Measurements from ENCODE around the gene RALGPS1. TPM values are rescaled to one million over a fixed set of nuclear protein-coding genes. Genes with fewer than 3 reads are reported as not detected.

The RALGPS1 gene
- total RNA-seq, 1 donor from 2014 or later, result 15.2 TPM

DNA sequence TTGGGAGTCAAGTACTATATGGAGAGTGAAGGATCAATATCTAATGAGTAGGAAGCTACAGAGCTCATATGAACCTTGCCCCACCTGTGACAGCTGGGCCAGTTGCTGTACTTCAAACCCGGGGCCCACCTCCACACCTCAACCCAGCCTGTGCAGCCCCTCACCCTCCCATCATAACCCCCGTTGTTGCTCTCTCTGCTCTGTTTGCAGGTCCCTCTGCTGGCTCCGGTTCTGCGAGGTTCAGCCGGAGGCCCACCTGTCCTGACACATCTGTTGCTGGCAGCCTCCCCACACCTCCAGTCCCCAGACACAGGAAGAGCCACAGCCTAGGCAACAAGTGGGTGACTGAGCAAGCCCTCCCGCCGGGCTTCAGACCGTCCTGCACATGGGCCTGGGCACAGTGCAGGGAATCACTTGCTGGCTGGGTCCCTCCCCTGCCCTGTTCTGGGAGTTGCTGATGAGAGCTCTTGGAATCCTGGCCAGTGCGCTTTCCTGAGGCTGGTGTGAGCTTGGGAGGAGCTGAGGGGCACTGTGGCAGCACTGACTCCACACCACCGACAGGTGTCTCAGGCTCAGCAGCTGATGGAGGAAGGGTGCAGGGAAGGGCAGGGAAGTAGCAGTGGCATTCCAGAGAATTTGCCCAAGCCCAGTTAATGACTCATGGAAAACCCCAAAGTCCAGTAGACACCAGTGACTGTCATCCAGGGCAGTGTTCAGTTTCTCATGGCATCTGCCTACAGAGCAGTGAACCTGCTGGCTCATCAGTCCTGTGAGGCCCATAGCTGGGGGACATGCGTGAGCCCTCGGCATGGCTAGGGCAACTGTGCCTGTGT lies 280.5 kb downstream of the RALGPS1 start:
- H3K27ac ChIP-seq, result no peak overlapping the region
- H3K4me3 ChIP-seq, result no peak overlapping the region
- no peak for TF ChIP-seq POLR2A (IDR thresholded peaks at IDR 0.05)
- TF ChIP-seq POLR2AphosphoS5 (IDR thresholded peaks at IDR 0.05; ENCODE audit: insufficient read depth in 1 of 2, low read depth in 1 of 2), result no peak
- TF ChIP-seq, protein P1, sequence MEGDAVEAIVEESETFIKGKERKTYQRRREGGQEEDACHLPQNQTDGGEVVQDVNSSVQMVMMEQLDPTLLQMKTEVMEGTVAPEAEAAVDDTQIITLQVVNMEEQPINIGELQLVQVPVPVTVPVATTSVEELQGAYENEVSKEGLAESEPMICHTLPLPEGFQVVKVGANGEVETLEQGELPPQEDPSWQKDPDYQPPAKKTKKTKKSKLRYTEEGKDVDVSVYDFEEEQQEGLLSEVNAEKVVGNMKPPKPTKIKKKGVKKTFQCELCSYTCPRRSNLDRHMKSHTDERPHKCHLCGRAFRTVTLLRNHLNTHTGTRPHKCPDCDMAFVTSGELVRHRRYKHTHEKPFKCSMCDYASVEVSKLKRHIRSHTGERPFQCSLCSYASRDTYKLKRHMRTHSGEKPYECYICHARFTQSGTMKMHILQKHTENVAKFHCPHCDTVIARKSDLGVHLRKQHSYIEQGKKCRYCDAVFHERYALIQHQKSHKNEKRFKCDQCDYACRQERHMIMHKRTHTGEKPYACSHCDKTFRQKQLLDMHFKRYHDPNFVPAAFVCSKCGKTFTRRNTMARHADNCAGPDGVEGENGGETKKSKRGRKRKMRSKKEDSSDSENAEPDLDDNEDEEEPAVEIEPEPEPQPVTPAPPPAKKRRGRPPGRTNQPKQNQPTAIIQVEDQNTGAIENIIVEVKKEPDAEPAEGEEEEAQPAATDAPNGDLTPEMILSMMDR (IDR thresholded peaks at IDR 0.05), result no peak
- H3K9me3 ChIP-seq, result no peaks in the 10 kb centered on the region
- no peak for DNase-seq (ENCODE audit: extremely low spot score in 2 of 2)
- peaks cover 37% of the 10 kb centered on the region for H3K4me1 ChIP-seq
- intact Hi-C loops (cut with DNase I), result loop anchor here (5.0 kb wide), 1 partner anchor 253 kb away; no protein-coding TSS in a partner anchor
- no peaks in the 10 kb centered on the region for H3K36me3 ChIP-seq
- no peaks in the 10 kb centered on the region for H3K27me3 ChIP-seq

GRCh38 chr9:127195976-127196825 lies 281.6 kb downstream of the RALGPS1 start:
- no peak overlapping the region for H3K4me3 ChIP-seq
- H3K4me1 ChIP-seq, result peaks cover 37% of the 10 kb centered on the region
- H3K36me3 ChIP-seq, result no peaks in the 10 kb centered on the region
- H3K27me3 ChIP-seq, result no peaks in the 10 kb centered on the region
- DNase-seq (ENCODE audit: extremely low spot score in 2 of 2), result no peak
- no peaks in the 10 kb centered on the region for H3K9me3 ChIP-seq
- no peak for TF ChIP-seq POLR2AphosphoS5 (IDR thresholded peaks at IDR 0.05; ENCODE audit: insufficient read depth in 1 of 2, low read depth in 1 of 2)
- TF ChIP-seq, protein P1 (IDR thresholded peaks at IDR 0.05), result no peak
- TF ChIP-seq POLR2A (IDR thresholded peaks at IDR 0.05), result no peak
- intact Hi-C loops (cut with DNase I), result loop anchor here (5.0 kb wide), 1 partner anchor 254 kb away; no protein-coding TSS in a partner anchor
- H3K27ac ChIP-seq, result no peak overlapping the region

GRCh38 chr9:127196826-127197145 lies 282.2 kb downstream of the RALGPS1 start:
- H3K27ac ChIP-seq, result peak overlapping the region; percentile 87
- intact Hi-C loops (cut with DNase I), result loop anchor here (5.0 kb wide), 1 partner anchor 254 kb away; no protein-coding TSS in a partner anchor
- H3K9me3 ChIP-seq, result no peaks in the 10 kb centered on the region
- no peaks in the 10 kb centered on the region for H3K27me3 ChIP-seq
- H3K4me1 ChIP-seq, result peaks cover 37% of the 10 kb centered on the region
- H3K36me3 ChIP-seq, result no peaks in the 10 kb centered on the region
- no peak for DNase-seq (ENCODE audit: extremely low spot score in 2 of 2)
- H3K4me3 ChIP-seq, result no peak overlapping the region
- no peak for TF ChIP-seq POLR2AphosphoS5 (IDR thresholded peaks at IDR 0.05; ENCODE audit: insufficient read depth in 1 of 2, low read depth in 1 of 2)
- TF ChIP-seq POLR2A (IDR thresholded peaks at IDR 0.05), result no peak
- TF ChIP-seq, protein P1 (IDR thresholded peaks at IDR 0.05), result no peak

DNA sequence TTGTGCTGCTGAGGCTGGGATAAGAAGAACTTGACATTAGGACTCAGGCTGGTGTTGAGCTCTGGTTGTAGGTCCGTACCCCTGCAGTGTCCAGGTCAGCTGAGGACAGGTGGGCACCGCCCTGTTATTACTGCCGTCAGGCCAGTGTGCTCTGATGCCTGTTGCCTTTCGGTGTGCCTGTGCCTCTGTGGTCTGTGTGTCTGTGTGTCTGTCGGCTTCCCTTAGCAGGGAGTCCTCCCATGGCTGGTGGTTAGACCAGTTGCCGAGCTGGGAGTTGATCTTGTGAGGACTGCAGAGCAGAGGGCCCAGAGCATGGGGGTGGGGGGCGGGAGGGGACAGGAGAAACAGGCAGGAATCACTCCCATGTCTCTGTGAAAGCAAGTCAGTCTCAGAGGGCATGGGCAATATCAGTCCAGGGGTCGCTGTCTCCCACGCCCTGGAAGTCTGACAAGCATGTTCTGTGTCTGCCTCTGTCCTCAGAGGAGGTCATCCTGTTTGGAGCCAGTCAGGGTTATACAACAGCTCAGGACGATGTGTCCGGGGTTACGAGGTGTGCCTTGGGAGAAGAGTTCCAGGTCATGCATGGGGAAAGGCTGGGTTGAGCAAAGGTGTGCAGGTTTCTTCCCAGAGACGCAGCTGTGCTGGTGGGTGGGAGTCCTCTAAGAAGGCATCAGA lies 282.7 kb downstream of the RALGPS1 start:
- intact Hi-C loops (cut with DNase I), result loop anchor here (5.0 kb wide), 1 partner anchor 255 kb away; no protein-coding TSS in a partner anchor
- no peaks in the 10 kb centered on the region for H3K36me3 ChIP-seq
- H3K4me3 ChIP-seq, result no peak overlapping the region
- DNase-seq (ENCODE audit: extremely low spot score in 2 of 2), result no peak
- H3K27ac ChIP-seq, result peak overlapping the region; percentile 87
- peaks cover 37% of the 10 kb centered on the region for H3K4me1 ChIP-seq
- no peaks in the 10 kb centered on the region for H3K9me3 ChIP-seq
- TF ChIP-seq POLR2AphosphoS5 (IDR thresholded peaks at IDR 0.05; ENCODE audit: insufficient read depth in 1 of 2, low read depth in 1 of 2), result no peak
- no peaks in the 10 kb centered on the region for H3K27me3 ChIP-seq

- Histone ChIP-seq H3K4me3 (no peak overlapping the region), H3K9me3 (no peaks in the 10 kb centered on the region), H3K4me1 (peaks cover 43% of the 10 kb centered on the region), H3K36me3 (no peaks in the 10 kb centered on the region), H3K27me3 (no peaks in the 10 kb centered on the region), H3K27ac (peak overlapping the region; percentile 87)
- TF ChIP-seq, protein P1 (IDR thresholded peaks at IDR 0.05), result no peak
- TF ChIP-seq POLR2A (IDR thresholded peaks at IDR 0.05), result no peak
- intact Hi-C loops (cut with DNase I), result loop anchor here (5.0 kb wide), 1 partner anchor 256 kb away; no protein-coding TSS in a partner anchor
- no peak for DNase-seq (ENCODE audit: extremely low spot score in 2 of 2)
Measured at GRCh38 chr9:127197861-127198430, 283.4 kb downstream of the RALGPS1 start.

Data from vagina (tissue), 2 donors.